Ishikawa (cell line): ENCODE data around the gene BCL2A1.

Experiments
- EGR1 ChIP-seq: IDR thresholded peaks from 2 replicates; pipeline ENCODE4 v1.6.1; 2012
- EP300 ChIP-seq: IDR thresholded peaks from 2 replicates; pipeline ENCODE4 v1.6.1; 2012; ENCODE audit warnings: borderline replicate concordance
- FOXM1 ChIP-seq: IDR thresholded peaks from 2 replicates; pipeline ENCODE4 v1.6.1; 2012; ENCODE audit warnings: low read depth, borderline replicate concordance
- MAX ChIP-seq: IDR thresholded peaks from 2 replicates; pipeline ENCODE4 v1.6.1; 2012
- NFIC ChIP-seq: IDR thresholded peaks from 2 replicates; pipeline ENCODE4 v1.6.1; 2012
- RAD21 ChIP-seq: IDR thresholded peaks from 2 replicates; pipeline ENCODE4 v1.6.1; 2012; ENCODE audit warnings: low read depth
- REST ChIP-seq: IDR thresholded peaks from 2 replicates; pipeline ENCODE4 v1.6.1; 2012; ENCODE audit warnings: low read depth, mild to moderate bottlenecking
- TAF1 ChIP-seq: IDR thresholded peaks from 2 replicates; pipeline ENCODE4 v1.6.1; 2012; ENCODE audit warnings: low read depth, mild to moderate bottlenecking
- USF1 ChIP-seq: IDR thresholded peaks from 2 replicates; pipeline ENCODE4 v1.6.1; 2012
- YY1 ChIP-seq: IDR thresholded peaks from 2 replicates; pipeline ENCODE4 v1.6.1; 2012; ENCODE audit warnings: low read depth

- TF ChIP-seq EP300, result no peak
- TF ChIP-seq TAF1, result no peak
- no peak for TF ChIP-seq FOXM1
- no peak for TF ChIP-seq REST
- no peak for TF ChIP-seq MAX
- TF ChIP-seq YY1, result no peak
- no peak for TF ChIP-seq RAD21
- TF ChIP-seq EGR1, result no peak
- no peak for TF ChIP-seq NFIC
- TF ChIP-seq USF1, result no peak
Observed at GRCh38 chr15:79953951-79954444, 17.0 kb downstream of the BCL2A1 start.
